KMS-11 (cell line): Measurements from ENCODE around the gene MEGF6.

ENCODE experiments used
- H2AFZ ChIP-seq: fragments of 200-600 bp; sonication (generic); 2 replicates; pipeline ENCODE4 v1.6.1; 2016; ENCODE audit warnings: antibody characterized with exemption, mixed run types, low read depth
- H3K27ac ChIP-seq: fragments of 200-600 bp; sonication (generic); 2 replicates; pipeline ENCODE4 v1.6.1; 2016; ENCODE audit warnings: mild to moderate bottlenecking, mixed run types
- H3K27me3 ChIP-seq: fragments of 200-600 bp; sonication (generic); 2 replicates; pipeline ENCODE4 v1.6.1; 2017; ENCODE audit warnings: mild to moderate bottlenecking, low read depth, mixed run types, moderate library complexity; ENCODE audit not compliant: insufficient read depth
- H3K36me3 ChIP-seq: fragments of 200-600 bp; sonication (generic); 2 replicates; pipeline ENCODE4 v1.6.1; 2017; ENCODE audit warnings: mild to moderate bottlenecking, mixed run types; ENCODE audit not compliant: insufficient read depth
- H3K4me1 ChIP-seq: fragments of 200-600 bp; sonication (generic); 2 replicates; pipeline ENCODE4 v1.6.1; 2016; ENCODE audit warnings: mild to moderate bottlenecking, low read depth, mixed run types; ENCODE audit not compliant: poor library complexity, severe bottlenecking
- H3K4me2 ChIP-seq: fragments of 200-600 bp; sonication (generic); 2 replicates; pipeline ENCODE4 v1.7.0; 2016; ENCODE audit warnings: mild to moderate bottlenecking, mixed run types
- H3K4me3 ChIP-seq: fragments of 200-600 bp; sonication (generic); IDR thresholded peaks from 2 replicates; pipeline ENCODE4 v1.6.1; 2017; ENCODE audit warnings: low read depth, low read length, mixed read lengths; ENCODE audit not compliant: insufficient read depth
- H3K79me2 ChIP-seq: fragments of 200-600 bp; sonication (generic); 2 replicates; pipeline ENCODE4 v1.6.1; 2016; ENCODE audit warnings: low read depth, mixed run types; ENCODE audit not compliant: insufficient read depth
- H3K9ac ChIP-seq: fragments of 200-600 bp; sonication (generic); 2 replicates; pipeline ENCODE4 v1.6.1; 2016; ENCODE audit warnings: mild to moderate bottlenecking, mixed run types
- H4K20me1 ChIP-seq: fragments of 200-600 bp; sonication (generic); 2 replicates; pipeline ENCODE4 v1.6.1; 2016; ENCODE audit warnings: mild to moderate bottlenecking, mixed run types; ENCODE audit not compliant: insufficient read depth
- CTCF ChIP-seq: fragments of 200-600 bp; sonication (generic); conservative IDR thresholded peaks from 2 replicates; pipeline ENCODE4 v1.6.1; 2017; ENCODE audit warnings: low read depth, mild to moderate bottlenecking, antibody characterized with exemption, low read length, moderate library complexity, mixed read lengths

MEGF6 gene

GRCh38 chr1:3456964-3457909 is 154.1 kb downstream of the MEGF6 start:
- TF ChIP-seq CTCF: no peak
- H3K4me1 ChIP-seq: no peaks in the 10 kb centered on the region
- H3K79me2 ChIP-seq: no peaks in the 10 kb centered on the region
- peaks cover 75% of the 10 kb centered on the region for H3K27me3 ChIP-seq
- H3K36me3 ChIP-seq: no peaks in the 10 kb centered on the region
- no peak overlapping the region for H3K4me2 ChIP-seq
- H4K20me1 ChIP-seq: no peaks in the 10 kb centered on the region
- no peak overlapping the region for H3K4me3 ChIP-seq
- no peak overlapping the region for H3K27ac ChIP-seq
- no peak overlapping the region for H2AFZ ChIP-seq
- H3K9ac ChIP-seq: no peak overlapping the region

- Histone ChIP-seq H3K4me1 (no peaks in the 10 kb centered on the region), H3K27ac (no peak overlapping the region), H3K4me2 (no peak overlapping the region), H3K79me2 (no peaks in the 10 kb centered on the region), H4K20me1 (no peaks in the 10 kb centered on the region), H3K4me3 (no peak overlapping the region), H3K9ac (no peak overlapping the region), H3K36me3 (no peaks in the 10 kb centered on the region), H3K27me3 (peaks cover 69% of the 10 kb centered on the region), H2AFZ (no peak overlapping the region)
- no peak for TF ChIP-seq CTCF
Observed at GRCh38 chr1:3456449-3456963, 154.8 kb downstream of the MEGF6 start.

DNA sequence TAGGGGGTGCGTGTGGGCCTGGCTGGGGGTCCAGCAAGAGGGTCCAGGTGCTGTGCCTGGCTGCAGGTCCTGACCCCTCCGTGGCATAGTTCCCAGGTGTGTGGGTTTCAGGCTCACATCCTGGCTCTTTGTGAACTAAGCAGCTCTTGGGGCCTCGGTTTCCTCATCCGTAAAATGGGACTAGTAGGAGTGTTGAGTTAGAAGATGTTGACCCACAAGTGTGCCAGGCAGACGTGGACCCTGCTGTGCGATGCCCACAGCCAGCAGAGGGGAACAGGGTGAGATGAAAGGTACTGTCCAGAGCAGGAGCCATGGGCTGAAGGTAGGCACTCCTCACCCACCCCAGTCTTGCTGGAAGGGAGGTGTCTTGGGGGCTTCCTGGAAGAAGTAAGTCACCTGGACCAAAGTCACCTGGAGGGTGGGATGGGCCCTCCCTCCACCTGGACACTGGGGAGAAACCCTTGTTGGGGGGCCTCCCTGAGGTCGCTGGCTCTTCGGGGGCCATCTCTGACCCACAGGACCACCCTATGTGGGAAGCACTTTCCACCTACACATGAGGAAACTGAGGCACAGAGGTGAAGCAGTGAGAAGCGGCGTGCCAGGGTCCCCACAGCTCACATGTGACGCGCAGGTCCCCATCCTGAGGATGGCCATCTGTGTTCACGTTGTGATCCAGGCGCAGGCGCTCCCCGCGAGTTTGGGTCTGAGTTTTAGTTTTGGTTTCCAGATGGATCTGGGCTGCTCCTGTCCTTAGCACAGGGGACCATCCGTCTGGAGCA is 155.4 kb downstream of the MEGF6 start:
- no peak overlapping the region for H3K4me3 ChIP-seq
- no peaks in the 10 kb centered on the region for H3K79me2 ChIP-seq
- H3K9ac ChIP-seq: no peak overlapping the region
- no peak overlapping the region for H3K4me2 ChIP-seq
- H3K27me3 ChIP-seq: peaks cover 64% of the 10 kb centered on the region
- H3K27ac ChIP-seq: no peak overlapping the region
- no peak overlapping the region for H2AFZ ChIP-seq
- no peak for TF ChIP-seq CTCF
- no peaks in the 10 kb centered on the region for H3K4me1 ChIP-seq
- no peaks in the 10 kb centered on the region for H4K20me1 ChIP-seq
- H3K36me3 ChIP-seq: no peaks in the 10 kb centered on the region

- H4K20me1 ChIP-seq: no peaks in the 10 kb centered on the region
- no peaks in the 10 kb centered on the region for H3K79me2 ChIP-seq
- H3K36me3 ChIP-seq: no peaks in the 10 kb centered on the region
- no peak overlapping the region for H2AFZ ChIP-seq
- H3K4me3 ChIP-seq: no peak overlapping the region
- no peak for TF ChIP-seq CTCF
- no peaks in the 10 kb centered on the region for H3K4me1 ChIP-seq
- H3K27ac ChIP-seq: no peak overlapping the region
- H3K4me2 ChIP-seq: no peak overlapping the region
- H3K9ac ChIP-seq: no peak overlapping the region
- H3K27me3 ChIP-seq: peaks cover 61% of the 10 kb centered on the region
Observed at GRCh38 chr1:3454811-3455618, 156.3 kb downstream of the MEGF6 start.
